HEK293T (cell line): Measurements from ENCODE around the gene TNIK.

Experiments used
- CTCF ChIA-PET: fragments of 350-600 bp; formaldehyde crosslinking; extraction: SDS; loops from one replicate; lab custom pipeline; 2021; ENCODE audit warnings: antibody characterized with exemption, inconsistent platforms; lab: Yijun Ruan, JAX
- POLR2A ChIA-PET: fragments of 350-600 bp; formaldehyde crosslinking; extraction: SDS; loops from one replicate; lab custom pipeline; 2020; ENCODE audit warnings: antibody characterized with exemption, inconsistent platforms; lab: Yijun Ruan, JAX
- DNase-seq: peaks from one replicate; pipeline ENCODE4 v3.0.0; 2012; ENCODE audit warnings: mixed read lengths; ENCODE audit errors: extremely low spot score
- ARNT ChIP-seq: fragments of 450-650 bp; IDR thresholded peaks from 2 replicates; pipeline ENCODE4 v1.6.1; 2017; ENCODE audit warnings: mild to moderate bottlenecking
- BHLHE40 ChIP-seq: fragments of 450-650 bp; IDR thresholded peaks from 2 replicates; pipeline ENCODE4 v1.6.1; 2016; ENCODE audit warnings: mild to moderate bottlenecking, moderate library complexity, borderline replicate concordance
- CTBP1 ChIP-seq: fragments of 450-650 bp; IDR thresholded peaks from 2 replicates; pipeline ENCODE4 v1.6.1; 2016; ENCODE audit warnings: borderline replicate concordance
- ELF4 ChIP-seq: fragments of 450-650 bp; IDR thresholded peaks from 2 replicates; pipeline ENCODE4 v1.6.1; 2017; ENCODE audit warnings: antibody characterized with exemption
- FOXA1 ChIP-seq: fragments of 450-650 bp; IDR thresholded peaks from 2 replicates; pipeline ENCODE4 v1.6.1; 2016; ENCODE audit warnings: mild to moderate bottlenecking
- FOXK2 ChIP-seq: fragments of 450-650 bp; IDR thresholded peaks from 2 replicates; pipeline ENCODE4 v1.6.1; 2016; ENCODE audit warnings: mild to moderate bottlenecking
- FOXM1 ChIP-seq: fragments of 450-650 bp; IDR thresholded peaks from 2 replicates; pipeline ENCODE4 v1.6.1; 2017; ENCODE audit warnings: mild to moderate bottlenecking, borderline replicate concordance
- HDGF ChIP-seq: fragments of 450-650 bp; IDR thresholded peaks from 2 replicates; pipeline ENCODE4 v1.6.1; 2017; ENCODE audit warnings: antibody characterized with exemption, borderline replicate concordance
- L3MBTL2 ChIP-seq: fragments of 450-650 bp; conservative IDR thresholded peaks from 2 replicates; pipeline ENCODE4 v1.6.1; 2016; ENCODE audit warnings: mild to moderate bottlenecking
- LEF1 ChIP-seq: fragments of 450-650 bp; IDR thresholded peaks from 2 replicates; pipeline ENCODE4 v1.6.1; 2017; ENCODE audit warnings: mild to moderate bottlenecking, borderline replicate concordance
- NFRKB ChIP-seq: fragments of 450-650 bp; IDR thresholded peaks from 2 replicates; pipeline ENCODE4 v1.6.1; 2016; ENCODE audit warnings: mild to moderate bottlenecking, moderate library complexity
- PKNOX1 ChIP-seq: fragments of 450-650 bp; IDR thresholded peaks from 2 replicates; pipeline ENCODE4 v1.6.1; 2016
- SP1 ChIP-seq: fragments of 450-650 bp; IDR thresholded peaks from 2 replicates; pipeline ENCODE4 v1.6.1; 2017
- SUZ12 ChIP-seq: fragments of 450-650 bp; IDR thresholded peaks from 2 replicates; pipeline ENCODE4 v1.6.1; 2016; ENCODE audit warnings: mild to moderate bottlenecking
- TARDBP ChIP-seq: fragments of 450-650 bp; IDR thresholded peaks from 2 replicates; pipeline ENCODE4 v1.6.1; 2016
- ZNF384 ChIP-seq: fragments of 450-650 bp; IDR thresholded peaks from 2 replicates; pipeline ENCODE4 v1.6.1; 2016

Gene TNIK

GRCh38 chr3:171480526-171480925 is 20.3 kb upstream of the TNIK start:
- ChIA-PET CTCF (no interaction called here), POLR2A (no interaction called here)
- TF ChIP-seq FOXK2 (no peak), ARNT (no peak), FOXA1 (no peak), PKNOX1 (no peak), HDGF (no peak), FOXM1 (no peak), SP1 (no peak), SUZ12 (no peak), NFRKB (no peak), L3MBTL2 (no peak), ZNF384 (no peak), TARDBP (no peak), LEF1 (no peak), BHLHE40 (no peak), ELF4 (no peak), CTBP1 (no peak)
- DNase-seq, result no peak

GRCh38 chr3:171476532-171477102 is 16.4 kb upstream of the TNIK start:
- no peak for DNase-seq
- TF ChIP-seq SUZ12, result no peak
- no peak for TF ChIP-seq TARDBP
- TF ChIP-seq HDGF, result no peak
- no peak for TF ChIP-seq SP1
- TF ChIP-seq FOXK2, result no peak
- no peak for TF ChIP-seq LEF1
- no peak for TF ChIP-seq NFRKB
- ChIA-PET POLR2A (no interaction called here), CTCF (interaction anchor here (0.6 kb wide), 1 partner anchor 311 kb away, joined by 3 read pairs; no protein-coding TSS in a partner anchor)

GRCh38 chr3:171472552-171472951 is 12.3 kb upstream of the TNIK start:
- no peak for TF ChIP-seq NFRKB
- no peak for TF ChIP-seq L3MBTL2
- TF ChIP-seq TARDBP, result no peak
- no peak for TF ChIP-seq HDGF
- no peak for TF ChIP-seq PKNOX1
- TF ChIP-seq ARNT, result no peak
- TF ChIP-seq BHLHE40, result no peak
- no peak for TF ChIP-seq CTBP1
- TF ChIP-seq ELF4, result no peak
- TF ChIP-seq ZNF384, result no peak
- TF ChIP-seq SP1, result no peak
- TF ChIP-seq SUZ12, result no peak
- no peak for TF ChIP-seq LEF1
- TF ChIP-seq FOXM1, result no peak
- TF ChIP-seq FOXA1, result no peak
- no peak for TF ChIP-seq FOXK2
- POLR2A ChIA-PET, result no interaction called here
- CTCF ChIA-PET, result no interaction called here
- no peak for DNase-seq

GRCh38 chr3:171470714-171471227 is 10.6 kb upstream of the TNIK start:
- POLR2A ChIA-PET, result no interaction called here
- CTCF ChIA-PET, result interaction anchor here (0.6 kb wide), 1 partner anchor 1014 kb away, joined by 3 read pairs; no protein-coding TSS in a partner anchor
- TF ChIP-seq NFRKB (no peak), ZNF384 (no peak), L3MBTL2 (no peak), TARDBP (no peak), BHLHE40 (no peak), CTBP1 (no peak), LEF1 (no peak), FOXK2 (no peak), PKNOX1 (no peak), SP1 (no peak), FOXA1 (no peak), ELF4 (no peak), FOXM1 (no peak), ARNT (no peak), HDGF (no peak), SUZ12 (no peak)
- DNase-seq, result no peak

GRCh38 chr3:171469376-171469775 is 9.2 kb upstream of the TNIK start:
- POLR2A ChIA-PET, result no interaction called here
- CTCF ChIA-PET, result no interaction called here

More at GRCh38 chr3:171469376-171469775, 9.2 kb upstream of the TNIK start:
- no peak for DNase-seq
- no peak for TF ChIP-seq BHLHE40
- no peak for TF ChIP-seq PKNOX1
- TF ChIP-seq ZNF384, result no peak
- TF ChIP-seq SUZ12, result no peak
- no peak for TF ChIP-seq FOXM1
- TF ChIP-seq ARNT, result no peak
- no peak for TF ChIP-seq NFRKB
- TF ChIP-seq TARDBP, result no peak
- no peak for TF ChIP-seq SP1
- TF ChIP-seq L3MBTL2, result no peak
